GM21528 (cell line): ENCODE measurements around the gene SLC26A4.
A peak's percentile ranks its signal among the peaks of the same experiment; 100 is the strongest.

Source experiments
- ATAC-seq: cut with Tn5 transposase; IDR thresholded peaks from one replicate; pipeline ENCODE4 v1.9.1; 2021; ENCODE audit warnings: mild to moderate bottlenecking, moderate library complexity; ENCODE audit not compliant: unreplicated experiment, low FRiP score

The SLC26A4 gene

GRCh38 chr7:107658467-107658866 lies 2.2 kb upstream of the SLC26A4 start:
- ATAC-seq = no peak

- ATAC-seq = no peak
Measured at GRCh38 chr7:107659666-107660065, 962 bp upstream of the SLC26A4 start.

GRCh38 chr7:107661081-107661864 lies 645 bp downstream of the SLC26A4 start:
- peak; percentile 54 for ATAC-seq

- ATAC-seq = no peak
Measured at GRCh38 chr7:107661865-107662379, 1.3 kb downstream of the SLC26A4 start.

- ATAC-seq = no peak
Measured at GRCh38 chr7:107663196-107663595, 2.6 kb downstream of the SLC26A4 start.

GRCh38 chr7:107666790-107667189 lies 6.2 kb downstream of the SLC26A4 start:
- ATAC-seq = no peak

- no peak for ATAC-seq
Measured at GRCh38 chr7:107667341-107667740, 6.7 kb downstream of the SLC26A4 start.

GRCh38 chr7:107668296-107668695 lies 7.7 kb downstream of the SLC26A4 start:
- no peak for ATAC-seq

GRCh38 chr7:107672183-107672582 lies 11.6 kb downstream of the SLC26A4 start:
- ATAC-seq = no peak

GRCh38 chr7:107676249-107676648 lies 15.6 kb downstream of the SLC26A4 start:
- no peak for ATAC-seq

GRCh38 chr7:107678110-107678753 lies 17.6 kb downstream of the SLC26A4 start:
- ATAC-seq = peak; percentile 58

GRCh38 chr7:107680478-107680877 lies 19.9 kb downstream of the SLC26A4 start:
- ATAC-seq = no peak

- no peak for ATAC-seq
Measured at GRCh38 chr7:107682886-107683285, 22.3 kb downstream of the SLC26A4 start.

GRCh38 chr7:107684287-107684686 lies 23.7 kb downstream of the SLC26A4 start:
- ATAC-seq = no peak

- no peak for ATAC-seq
Measured at GRCh38 chr7:107684947-107685463, 24.4 kb downstream of the SLC26A4 start.

GRCh38 chr7:107686816-107687387 lies 26.3 kb downstream of the SLC26A4 start:
- no peak for ATAC-seq

- ATAC-seq = no peak
Measured at GRCh38 chr7:107687656-107688055, 27.0 kb downstream of the SLC26A4 start.

- no peak for ATAC-seq
Measured at GRCh38 chr7:107689553-107689952, 28.9 kb downstream of the SLC26A4 start.

GRCh38 chr7:107690084-107690483 lies 29.5 kb downstream of the SLC26A4 start:
- ATAC-seq = no peak

GRCh38 chr7:107690611-107691010 lies 30.0 kb downstream of the SLC26A4 start:
- no peak for ATAC-seq

- no peak for ATAC-seq
Measured at GRCh38 chr7:107691716-107692115, 31.1 kb downstream of the SLC26A4 start.
